ENCODE measurements around the gene DGKH. TPM values are rescaled to one million over a fixed set of nuclear protein-coding genes. Genes with fewer than 3 reads are reported as not detected.
A peak's percentile ranks its signal among the peaks of the same experiment; 100 is the strongest.

DGKH gene
- total RNA-seq, 3 donors from 2014 or later = 18.8 to 27.0 (median 26.3) TPM

GRCh38 chr13:42272115-42272803, 223.8 kb downstream of the DGKH start, which contains the start of gene AKAP11:
Gene AKAP11 (plus strand): TSS chr13:42272152. CDS start chr13:42286349, 14,197 bp downstream.
- Histone ChIP-seq H3K4me1 (ENCODE audit: low read depth) (no peaks in the 10 kb centered on the region), H3K36me3 (ENCODE audit: low read depth) (no peaks in the 10 kb centered on the region), H3K9me3 (no peaks in the 10 kb centered on the region), H3K4me3 (peak within 1 kb of the TSS; percentile 89)
- no peak for TF ChIP-seq CTCF (IDR thresholded peaks at IDR 0.05)
- intact Hi-C loops (cut with DNase I, micrococcal nuclease) = no loop called here
- peak; percentile 57 to 77 (median 73) for DNase-seq
- peak; percentile 60 for ATAC-seq

- peak overlapping the region; percentile 89 for H3K4me3 ChIP-seq
- DNase-seq (no peak), ATAC-seq (no peak)
- no peaks in the 10 kb centered on the region for H3K36me3 ChIP-seq (ENCODE audit: low read depth)
- intact Hi-C loops (cut with DNase I, micrococcal nuclease) = no loop called here
- H3K4me1 ChIP-seq (ENCODE audit: low read depth) = no peaks in the 10 kb centered on the region
- no peak for TF ChIP-seq CTCF (IDR thresholded peaks at IDR 0.05)
- no peaks in the 10 kb centered on the region for H3K9me3 ChIP-seq
Measured at GRCh38 chr13:42272804-42273175, 224.3 kb downstream of the DGKH start.

DNA sequence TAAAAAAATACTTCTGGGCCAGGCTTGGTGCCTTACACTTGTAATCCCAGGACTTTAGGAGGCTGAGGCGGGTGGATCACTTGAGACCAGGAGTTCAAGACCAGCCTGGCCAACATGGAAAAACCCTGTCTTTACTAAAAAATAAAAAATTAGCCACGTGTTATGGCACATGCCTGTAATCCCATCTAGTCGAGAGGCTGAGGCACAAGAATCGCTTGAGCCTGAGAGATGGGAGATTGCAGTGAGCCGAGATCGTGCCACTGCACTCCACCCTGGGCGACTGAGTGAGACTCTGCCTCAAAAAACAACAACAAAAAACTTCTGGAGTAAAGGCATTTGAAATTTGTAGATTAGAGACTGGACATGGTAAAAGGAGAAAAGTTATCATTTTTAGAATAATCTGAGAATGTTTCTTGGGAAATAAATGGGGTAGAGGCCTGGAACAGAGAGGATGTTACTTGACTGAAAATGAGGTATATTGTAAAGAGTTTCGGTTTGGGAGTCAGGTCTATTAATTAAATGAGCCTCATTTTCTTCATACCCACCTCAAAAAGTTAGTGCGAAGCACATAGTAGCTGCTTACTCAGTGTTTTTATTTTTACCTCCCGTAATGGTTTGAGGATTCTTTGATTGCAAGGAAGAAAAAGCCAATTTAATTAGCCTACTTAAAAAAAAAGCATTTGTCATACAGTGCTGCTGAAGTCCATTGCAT, 226.1 kb downstream of the DGKH start:
- intact Hi-C loops (cut with DNase I, micrococcal nuclease) = no loop called here
- DNase-seq (no peak), ATAC-seq (no peak)
- Histone ChIP-seq H3K4me1 (ENCODE audit: low read depth) (peaks cover 2% of the 10 kb centered on the region), H3K4me3 (no peak overlapping the region), H3K36me3 (ENCODE audit: low read depth) (no peaks in the 10 kb centered on the region), H3K9me3 (no peaks in the 10 kb centered on the region)
- no peak for TF ChIP-seq CTCF (IDR thresholded peaks at IDR 0.05)

DNA sequence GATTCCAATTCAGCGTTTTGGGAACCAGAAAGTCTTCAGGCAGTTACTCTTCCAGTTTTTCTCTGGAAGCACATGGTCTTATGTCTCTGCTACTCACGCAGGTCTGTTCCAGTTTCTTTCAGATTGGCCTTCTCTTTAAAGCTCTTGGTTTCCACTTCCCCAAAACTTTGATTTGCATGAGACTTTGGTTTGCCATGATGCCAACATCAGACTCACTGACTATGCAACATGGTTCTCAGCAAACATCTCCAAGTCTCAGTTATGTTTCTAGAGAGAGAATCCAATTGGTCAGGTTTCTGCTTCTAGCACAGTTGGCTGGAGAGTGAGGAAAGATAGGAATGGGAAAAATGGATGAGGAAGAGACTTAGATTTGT, 226.6 kb downstream of the DGKH start:
- intact Hi-C loops (cut with DNase I, micrococcal nuclease) = no loop called here
- ATAC-seq (no peak), DNase-seq (peak in 1 of 3 donors; percentile 16)
- H3K4me1 ChIP-seq (ENCODE audit: low read depth) = peaks cover 5% of the 10 kb centered on the region
- H3K36me3 ChIP-seq (ENCODE audit: low read depth) = no peaks in the 10 kb centered on the region
- no peaks in the 10 kb centered on the region for H3K9me3 ChIP-seq
- H3K4me3 ChIP-seq = no peak overlapping the region
- no peak for TF ChIP-seq CTCF (IDR thresholded peaks at IDR 0.05)

DNA sequence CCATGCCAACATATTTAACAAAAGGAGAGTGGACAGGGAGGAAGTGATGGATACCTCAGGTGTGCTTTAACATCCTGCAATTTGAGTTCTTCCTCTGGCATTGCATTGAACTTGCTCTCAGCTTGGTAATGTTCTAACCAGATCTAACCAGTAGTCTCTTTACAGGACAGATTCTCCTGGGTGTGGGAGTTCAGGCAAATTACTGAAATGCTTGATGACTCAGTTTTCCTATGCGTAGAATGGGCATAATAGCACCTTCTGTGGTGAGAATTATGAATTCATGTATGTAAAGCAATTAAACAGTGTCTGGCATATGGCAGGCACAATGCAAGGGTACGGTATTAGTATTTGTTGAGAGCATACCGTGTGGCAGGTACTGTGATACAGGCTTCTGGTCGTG, 227.1 kb downstream of the DGKH start:
- no peaks in the 10 kb centered on the region for H3K36me3 ChIP-seq (ENCODE audit: low read depth)
- H3K4me1 ChIP-seq (ENCODE audit: low read depth) = peaks cover 8% of the 10 kb centered on the region
- no peaks in the 10 kb centered on the region for H3K9me3 ChIP-seq
- no peak for ATAC-seq
- DNase-seq = no peak
- intact Hi-C loops (cut with DNase I, micrococcal nuclease) = no loop called here
- TF ChIP-seq CTCF (IDR thresholded peaks at IDR 0.05) = no peak
- no peak overlapping the region for H3K4me3 ChIP-seq
